GM23338 (cell line): ENCODE measurements around the gene HPS5.

ENCODE experiments used
- CREB1 ChIP-seq: fragments of 250-450 bp; sonication (Bioruptor Pico); IDR thresholded peaks from 2 replicates; pipeline ENCODE4 v1.5.0; 2020; ENCODE audit warnings: low read depth, mild to moderate bottlenecking, moderate library complexity
- CTCF ChIP-seq, 2 experiments: fragments of 200-600 bp in 1 of 2; sonication (generic) in 1 of 2; conservative IDR thresholded peaks; 2 replicates each; pipeline versions ENCODE4 v1.5.1 to v1.6.1; 2016 to 2017; ENCODE audit warnings: antibody characterized with exemption in 2 of 2, low read depth in 2 of 2, mild to moderate bottlenecking in 2 of 2, moderate library complexity in 1 of 2
- EZH2 ChIP-seq: fragments of 200-600 bp; sonication (generic); IDR thresholded peaks from one replicate; pipeline ENCODE4 v1.8.0; 2017; ENCODE audit warnings: antibody characterized with exemption, mild to moderate bottlenecking, low read depth; ENCODE audit not compliant: unreplicated experiment
- EZH2phosphoT487 ChIP-seq: fragments of 200-600 bp; sonication (generic); IDR thresholded peaks from one replicate; pipeline ENCODE4 v1.8.1; 2018; ENCODE audit warnings: antibody characterized with exemption; ENCODE audit not compliant: unreplicated experiment
- JUNB ChIP-seq: IDR thresholded peaks from one replicate; pipeline ENCODE4 v1.6.1; 2016; ENCODE audit warnings: antibody characterized with exemption; ENCODE audit not compliant: unreplicated experiment
- POLR2AphosphoS5 ChIP-seq: IDR thresholded peaks from 2 replicates; pipeline ENCODE4 v1.6.1; 2016; ENCODE audit warnings: antibody characterized with exemption, low read depth
- REST ChIP-seq: IDR thresholded peaks from one replicate; pipeline ENCODE4 v1.6.1; 2018; ENCODE audit warnings: antibody characterized with exemption; ENCODE audit not compliant: unreplicated experiment
- ZNF114 ChIP-seq: fragments of 250-450 bp; sonication (Bioruptor Pico); IDR thresholded peaks from 2 replicates; pipeline ENCODE4 v1.5.0; 2020; ENCODE audit warnings: mild to moderate bottlenecking, moderate library complexity

- TF ChIP-seq POLR2AphosphoS5 (no peak), REST (no peak), EZH2 (no peak), ZNF114 (CRISPR knock-in tag) (no peak), CTCF (conservative IDR thresholded peaks at IDR 0.05; ENCODE audit: low read depth in 2 of 2) (no peak), CREB1 (CRISPR knock-in tag) (no peak), EZH2phosphoT487 (no peak), JUNB (no peak)
Measured at GRCh38 chr11:18264035-18264434, 57.9 kb downstream of the HPS5 start.
